Activated T-cell treated with anti-CD3 and anti-CD28 coated beads for 4 hours (primary cell): Measurements from ENCODE around the gene ACP7.
"Not testable (repeated sequence)": the region's sequence is repeated elsewhere in the genome, so short reads cannot be mapped to it uniquely, and the experiment has no call there.

ENCODE experiments used
- DNase-seq: peaks from one replicate; pipeline ENCODE4 v3.0.0-alpha.2; 2020

ACP7 gene

GRCh38 chr19:39083983-39084731 lies at the start of gene ACP7:
ACP7 (plus strand) TSS chr19:39084368; CDS start chr19:39085270, 902 bp downstream.
- no peak for DNase-seq

- no peak for DNase-seq
Measured at GRCh38 chr19:39036581-39036980, 47.6 kb upstream of the ACP7 start.

GRCh38 chr19:39037194-39037593 lies 47.0 kb upstream of the ACP7 start:
- no peak for DNase-seq

- no peak for DNase-seq
Measured at GRCh38 chr19:39038098-39038497, 46.1 kb upstream of the ACP7 start.

- no peak for DNase-seq
Measured at GRCh38 chr19:39045506-39045905, 38.7 kb upstream of the ACP7 start.

- no peak for DNase-seq
Measured at GRCh38 chr19:39046037-39046821, 37.9 kb upstream of the ACP7 start.

GRCh38 chr19:39047073-39047472 lies 37.1 kb upstream of the ACP7 start:
- no peak for DNase-seq

- peak; percentile 59 for DNase-seq
Measured at GRCh38 chr19:39052243-39052746, 31.9 kb upstream of the ACP7 start.

- no peak for DNase-seq
Measured at GRCh38 chr19:39052846-39053245, 31.3 kb upstream of the ACP7 start.

GRCh38 chr19:39053276-39054090 lies 30.7 kb upstream of the ACP7 start:
- DNase-seq = no peak

- no peak for DNase-seq
Measured at GRCh38 chr19:39054091-39054470, 30.1 kb upstream of the ACP7 start.

- DNase-seq = no peak
Measured at GRCh38 chr19:39057615-39058014, 26.6 kb upstream of the ACP7 start.

GRCh38 chr19:39059302-39059701 lies 24.9 kb upstream of the ACP7 start:
- DNase-seq = no peak

- no peak for DNase-seq
Measured at GRCh38 chr19:39060171-39060570, 24.0 kb upstream of the ACP7 start.

- DNase-seq = no peak
Measured at GRCh38 chr19:39064405-39064804, 19.8 kb upstream of the ACP7 start.

GRCh38 chr19:39065928-39066327 lies 18.2 kb upstream of the ACP7 start:
- no peak for DNase-seq

GRCh38 chr19:39067104-39067503 lies 17.1 kb upstream of the ACP7 start:
- DNase-seq = no peak

- DNase-seq = not testable (repeated sequence)
Measured at GRCh38 chr19:39068259-39068658, 15.9 kb upstream of the ACP7 start.

- DNase-seq = no peak
Measured at GRCh38 chr19:39070888-39071287, 13.3 kb upstream of the ACP7 start.

GRCh38 chr19:39074205-39074692 lies 9.9 kb upstream of the ACP7 start:
- DNase-seq = no peak

- no peak for DNase-seq
Measured at GRCh38 chr19:39074942-39075341, 9.2 kb upstream of the ACP7 start.

GRCh38 chr19:39077323-39077722 lies 6.8 kb upstream of the ACP7 start:
- no peak for DNase-seq
